ENCODE results near the gene PC.
"Not testable (repeated sequence)": the region's sequence is repeated elsewhere in the genome, so short reads cannot be mapped to it uniquely, and the experiment has no call there.

PC gene, protein sequence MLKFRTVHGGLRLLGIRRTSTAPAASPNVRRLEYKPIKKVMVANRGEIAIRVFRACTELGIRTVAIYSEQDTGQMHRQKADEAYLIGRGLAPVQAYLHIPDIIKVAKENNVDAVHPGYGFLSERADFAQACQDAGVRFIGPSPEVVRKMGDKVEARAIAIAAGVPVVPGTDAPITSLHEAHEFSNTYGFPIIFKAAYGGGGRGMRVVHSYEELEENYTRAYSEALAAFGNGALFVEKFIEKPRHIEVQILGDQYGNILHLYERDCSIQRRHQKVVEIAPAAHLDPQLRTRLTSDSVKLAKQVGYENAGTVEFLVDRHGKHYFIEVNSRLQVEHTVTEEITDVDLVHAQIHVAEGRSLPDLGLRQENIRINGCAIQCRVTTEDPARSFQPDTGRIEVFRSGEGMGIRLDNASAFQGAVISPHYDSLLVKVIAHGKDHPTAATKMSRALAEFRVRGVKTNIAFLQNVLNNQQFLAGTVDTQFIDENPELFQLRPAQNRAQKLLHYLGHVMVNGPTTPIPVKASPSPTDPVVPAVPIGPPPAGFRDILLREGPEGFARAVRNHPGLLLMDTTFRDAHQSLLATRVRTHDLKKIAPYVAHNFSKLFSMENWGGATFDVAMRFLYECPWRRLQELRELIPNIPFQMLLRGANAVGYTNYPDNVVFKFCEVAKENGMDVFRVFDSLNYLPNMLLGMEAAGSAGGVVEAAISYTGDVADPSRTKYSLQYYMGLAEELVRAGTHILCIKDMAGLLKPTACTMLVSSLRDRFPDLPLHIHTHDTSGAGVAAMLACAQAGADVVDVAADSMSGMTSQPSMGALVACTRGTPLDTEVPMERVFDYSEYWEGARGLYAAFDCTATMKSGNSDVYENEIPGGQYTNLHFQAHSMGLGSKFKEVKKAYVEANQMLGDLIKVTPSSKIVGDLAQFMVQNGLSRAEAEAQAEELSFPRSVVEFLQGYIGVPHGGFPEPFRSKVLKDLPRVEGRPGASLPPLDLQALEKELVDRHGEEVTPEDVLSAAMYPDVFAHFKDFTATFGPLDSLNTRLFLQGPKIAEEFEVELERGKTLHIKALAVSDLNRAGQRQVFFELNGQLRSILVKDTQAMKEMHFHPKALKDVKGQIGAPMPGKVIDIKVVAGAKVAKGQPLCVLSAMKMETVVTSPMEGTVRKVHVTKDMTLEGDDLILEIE

DNA sequence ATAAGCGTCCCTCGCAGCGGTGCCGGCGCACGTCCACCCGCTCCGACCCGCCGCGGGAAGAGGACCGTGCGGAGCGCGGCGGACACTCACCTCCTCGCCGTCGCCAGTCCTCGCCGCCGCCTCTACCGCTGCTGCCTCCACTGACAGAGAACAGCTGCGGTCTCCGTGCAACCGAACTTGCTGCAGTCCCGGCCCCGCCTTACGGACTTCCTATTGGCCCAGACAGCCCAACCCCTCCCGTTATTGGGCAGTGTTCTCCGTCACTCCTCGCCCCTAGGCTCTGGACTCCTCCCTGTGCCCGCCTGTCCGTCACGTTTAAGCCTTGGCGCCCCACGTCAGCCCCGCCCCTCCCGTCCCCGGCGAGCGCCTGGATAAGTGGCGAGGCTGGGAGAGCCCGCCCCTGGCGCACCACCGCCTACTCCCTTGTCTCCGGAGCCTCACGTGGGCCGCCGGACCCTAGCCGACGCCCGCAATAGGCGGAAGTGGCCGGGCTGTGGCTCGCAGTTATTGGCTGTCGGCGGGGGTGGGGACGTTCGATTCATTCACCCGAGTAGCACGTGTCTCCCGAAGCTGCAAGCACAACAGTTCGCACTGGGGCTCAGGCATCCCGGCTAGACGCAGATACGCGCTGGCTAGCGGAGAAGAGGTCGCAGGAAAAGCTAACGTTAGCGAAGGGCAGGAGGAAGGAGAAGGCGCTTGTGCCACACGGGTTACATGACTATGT is at the start of gene PC:
Gene PC, minus strand, starts transcription at position 152 of the 724 bp plus-strand sequence. CDS start 86,224 bp downstream, outside the sequence.
- peak within 1 kb of the TSS; percentile 67 to 77 for H3K27ac ChIP-seq (ENCODE audit: low read depth in 2 of 2, low read length in 2 of 2)
- peak within 1 kb of the TSS; percentile 76 to 78 for H3K4me3 ChIP-seq (ENCODE audit: low read length in 2 of 2)
- H3K9ac ChIP-seq (ENCODE audit: low read depth in 1 of 2, low read length in 2 of 2), result peak within 1 kb of the TSS; percentile 52 to 70
- H3K9me3 ChIP-seq (ENCODE audit: control insufficient read depth in 2 of 2, low read length in 2 of 2), result no peaks in the 10 kb centered on the region
- H3K36me3 ChIP-seq (ENCODE audit: control insufficient read depth in 2 of 2, insufficient read depth in 2 of 2, low read length in 2 of 2), result no peaks in the 10 kb centered on the region
- peaks cover 11 to 15% of the 10 kb centered on the region in 2 donors for H3K4me1 ChIP-seq (ENCODE audit: control insufficient read depth in 2 of 2, insufficient read depth in 2 of 2, low read length in 2 of 2)
- no peaks in the 10 kb centered on the region for H3K27me3 ChIP-seq (ENCODE audit: control insufficient read depth in 2 of 2, insufficient read depth in 2 of 2, low read length in 2 of 2)

DNA sequence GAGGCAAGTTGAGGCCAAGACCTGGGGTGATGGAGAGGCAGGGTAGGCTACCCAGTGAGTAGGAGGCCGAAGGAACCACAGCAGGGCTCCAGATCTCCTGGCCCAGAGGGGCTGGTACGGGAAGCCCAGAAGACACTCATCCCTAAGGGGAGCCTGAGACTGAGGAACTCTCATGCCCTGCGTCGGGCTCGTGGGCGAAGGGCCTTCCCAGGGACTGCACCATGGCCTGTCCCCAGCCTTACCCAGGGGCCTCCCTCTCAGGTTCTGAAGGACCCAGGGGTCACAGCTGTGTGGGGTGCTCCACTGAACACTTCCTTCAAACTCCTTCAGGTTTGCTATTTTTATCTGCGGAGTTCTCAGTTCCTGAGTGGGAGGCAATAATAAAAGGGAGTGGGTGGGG is 48.9 kb upstream of the PC start:
- H3K4me1 ChIP-seq (ENCODE audit: control insufficient read depth in 2 of 2, insufficient read depth in 2 of 2, low read length in 2 of 2), result no peaks in the 10 kb centered on the region
- no peaks in the 10 kb centered on the region for H3K27me3 ChIP-seq (ENCODE audit: control insufficient read depth in 2 of 2, insufficient read depth in 2 of 2, low read length in 2 of 2)
- H3K27ac ChIP-seq (ENCODE audit: low read depth in 2 of 2, low read length in 2 of 2), result no peak overlapping the region
- no peak overlapping the region for H3K9ac ChIP-seq (ENCODE audit: low read depth in 1 of 2, low read length in 2 of 2)
- H3K36me3 ChIP-seq (ENCODE audit: control insufficient read depth in 2 of 2, insufficient read depth in 2 of 2, low read length in 2 of 2), result no peaks in the 10 kb centered on the region
- no peak overlapping the region for H3K4me3 ChIP-seq (ENCODE audit: low read length in 2 of 2)
- no peaks in the 10 kb centered on the region for H3K9me3 ChIP-seq (ENCODE audit: control insufficient read depth in 2 of 2, low read length in 2 of 2)

DNA sequence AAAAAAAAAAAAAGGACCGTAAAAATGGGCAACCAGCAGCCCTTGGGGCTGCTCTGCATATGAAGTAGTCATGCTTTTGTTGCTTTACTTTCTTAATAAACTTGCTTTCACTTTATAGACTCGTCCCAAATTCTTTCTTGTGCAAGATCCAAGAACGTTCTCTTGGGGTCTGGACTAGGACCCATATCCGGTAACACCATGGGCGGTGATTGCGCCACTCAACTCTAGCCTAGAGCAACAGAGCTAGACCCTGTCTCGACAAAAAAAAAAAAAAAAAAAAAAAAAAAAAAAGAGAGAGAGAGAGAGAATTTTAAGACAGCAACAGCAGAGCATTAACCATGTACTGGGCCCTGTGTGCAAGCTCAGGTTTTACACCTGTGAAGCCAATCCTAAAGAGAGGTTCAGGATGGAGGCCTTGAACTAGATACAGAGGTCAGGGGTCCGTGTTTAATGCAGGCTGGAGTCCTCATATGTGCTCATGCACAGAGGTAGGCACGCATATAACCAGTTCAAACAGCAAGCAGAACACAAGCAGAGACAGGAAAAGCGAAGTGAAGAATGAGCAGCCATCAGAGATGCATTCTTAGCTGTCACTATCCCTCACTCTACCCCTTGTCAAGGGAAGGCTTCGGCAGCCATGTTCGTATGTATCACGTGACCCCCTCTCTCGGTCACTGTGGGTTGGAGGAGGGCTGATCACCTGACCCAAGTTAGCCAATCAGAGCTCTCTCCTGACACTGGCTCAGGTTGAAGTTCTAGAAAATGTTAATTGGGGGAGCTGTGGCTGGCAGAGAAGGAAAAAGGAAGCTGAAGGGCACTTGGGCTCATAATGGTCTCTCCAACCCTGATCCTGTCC is 48.1 kb upstream of the PC start:
- no peak overlapping the region for H3K9ac ChIP-seq (ENCODE audit: low read depth in 1 of 2, low read length in 2 of 2)
- no peak overlapping the region for H3K4me3 ChIP-seq (ENCODE audit: low read length in 2 of 2)
- no peaks in the 10 kb centered on the region for H3K9me3 ChIP-seq (ENCODE audit: control insufficient read depth in 2 of 2, low read length in 2 of 2)
- no peaks in the 10 kb centered on the region for H3K4me1 ChIP-seq (ENCODE audit: control insufficient read depth in 2 of 2, insufficient read depth in 2 of 2, low read length in 2 of 2)
- no peaks in the 10 kb centered on the region for H3K27me3 ChIP-seq (ENCODE audit: control insufficient read depth in 2 of 2, insufficient read depth in 2 of 2, low read length in 2 of 2)
- H3K36me3 ChIP-seq (ENCODE audit: control insufficient read depth in 2 of 2, insufficient read depth in 2 of 2, low read length in 2 of 2), result no peaks in the 10 kb centered on the region
- no peak overlapping the region for H3K27ac ChIP-seq (ENCODE audit: low read depth in 2 of 2, low read length in 2 of 2)

DNA sequence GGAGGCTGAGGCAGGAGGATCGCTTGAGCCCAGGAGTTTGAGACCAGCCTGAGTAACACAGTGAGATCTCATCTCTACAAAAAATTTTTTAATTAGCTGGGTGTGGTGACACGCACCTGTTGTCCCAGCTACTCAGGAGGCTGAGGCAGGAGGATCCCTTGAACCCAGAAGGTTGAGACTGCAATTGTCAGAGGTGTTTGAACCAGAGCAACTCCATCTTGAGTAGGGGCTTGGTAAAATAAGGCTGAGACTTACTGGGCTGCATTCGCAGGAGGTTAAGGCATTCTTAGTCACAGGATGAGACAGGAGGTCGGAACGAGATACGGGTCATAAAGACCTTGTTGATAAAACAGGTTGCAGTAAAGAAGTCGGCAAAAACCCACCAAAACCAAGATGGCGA is 47.0 kb upstream of the PC start:
- H3K36me3 ChIP-seq (ENCODE audit: control insufficient read depth in 2 of 2, insufficient read depth in 2 of 2, low read length in 2 of 2); H3K9me3 ChIP-seq (ENCODE audit: control insufficient read depth in 2 of 2, low read length in 2 of 2); H3K27me3 ChIP-seq (ENCODE audit: control insufficient read depth in 2 of 2, insufficient read depth in 2 of 2, low read length in 2 of 2); H3K4me1 ChIP-seq (ENCODE audit: control insufficient read depth in 2 of 2, insufficient read depth in 2 of 2, low read length in 2 of 2); H3K4me3 ChIP-seq (ENCODE audit: low read length in 2 of 2); H3K27ac ChIP-seq (ENCODE audit: low read depth in 2 of 2, low read length in 2 of 2); H3K9ac ChIP-seq (ENCODE audit: low read depth in 1 of 2, low read length in 2 of 2): not testable (repeated sequence)

DNA sequence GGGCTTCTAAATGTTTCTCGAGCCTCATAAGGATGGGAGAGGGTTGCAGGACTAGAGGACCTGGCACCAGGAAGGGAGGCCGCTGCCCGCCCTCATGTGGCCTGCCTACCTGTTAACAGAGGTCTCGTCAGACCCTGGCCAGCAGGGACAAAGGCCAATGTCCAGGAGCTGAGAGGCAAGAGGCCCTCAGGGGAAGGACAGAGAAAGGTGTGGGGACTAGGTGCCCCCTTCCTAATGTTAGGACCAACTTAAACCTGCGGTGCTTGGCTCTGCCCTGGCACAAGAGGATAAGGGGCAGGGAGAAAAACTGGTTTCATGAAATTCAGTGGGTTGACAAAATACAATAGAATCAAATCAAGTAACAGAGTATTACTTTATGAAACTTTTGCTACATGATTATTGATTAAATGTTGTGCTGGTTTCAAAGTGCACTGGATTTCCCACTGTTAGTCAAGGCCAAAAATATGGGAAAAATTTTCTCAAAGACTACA is 44.8 kb upstream of the PC start:
- Histone ChIP-seq H3K27ac (ENCODE audit: low read depth in 2 of 2, low read length in 2 of 2) (no peak overlapping the region), H3K36me3 (ENCODE audit: control insufficient read depth in 2 of 2, insufficient read depth in 2 of 2, low read length in 2 of 2) (no peaks in the 10 kb centered on the region), H3K4me1 (ENCODE audit: control insufficient read depth in 2 of 2, insufficient read depth in 2 of 2, low read length in 2 of 2) (no peaks in the 10 kb centered on the region), H3K9me3 (ENCODE audit: control insufficient read depth in 2 of 2, low read length in 2 of 2) (no peaks in the 10 kb centered on the region), H3K4me3 (ENCODE audit: low read length in 2 of 2) (no peak overlapping the region), H3K9ac (ENCODE audit: low read depth in 1 of 2, low read length in 2 of 2) (no peak overlapping the region), H3K27me3 (ENCODE audit: control insufficient read depth in 2 of 2, insufficient read depth in 2 of 2, low read length in 2 of 2) (no peaks in the 10 kb centered on the region)

DNA sequence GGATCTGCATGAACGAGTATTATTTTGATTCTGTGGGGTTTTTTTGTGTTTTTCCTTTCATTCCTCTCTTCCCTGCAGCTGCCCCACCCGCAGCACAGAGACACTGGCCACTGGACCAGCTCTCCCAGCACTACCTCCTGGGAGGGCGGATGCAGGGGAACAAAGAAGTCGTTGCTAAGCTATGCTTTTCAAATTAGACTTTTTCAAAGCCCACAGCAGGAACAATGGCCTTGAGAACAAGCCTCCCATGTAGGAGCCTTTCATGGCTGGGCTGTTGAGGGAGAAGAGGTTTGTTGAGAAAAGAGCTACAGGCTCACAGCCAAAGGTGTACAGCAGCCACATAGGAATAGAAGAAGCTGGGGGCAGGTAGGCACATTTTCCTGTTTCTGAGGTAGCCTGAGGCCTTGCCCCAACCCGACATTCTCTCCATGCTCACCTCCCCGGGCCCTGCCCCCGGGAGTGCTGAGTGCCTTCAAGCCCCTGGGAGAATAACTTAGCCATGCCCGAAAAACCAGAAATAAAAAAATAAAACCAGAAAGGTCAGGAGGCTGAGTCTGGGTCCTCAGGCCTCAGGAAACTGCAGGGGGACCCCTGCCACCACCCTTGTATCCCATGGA is 44.2 kb upstream of the PC start:
- Histone ChIP-seq H3K9me3 (ENCODE audit: control insufficient read depth in 2 of 2, low read length in 2 of 2) (no peaks in the 10 kb centered on the region), H3K4me3 (ENCODE audit: low read length in 2 of 2) (no peak overlapping the region), H3K9ac (ENCODE audit: low read depth in 1 of 2, low read length in 2 of 2) (no peak overlapping the region), H3K4me1 (ENCODE audit: control insufficient read depth in 2 of 2, insufficient read depth in 2 of 2, low read length in 2 of 2) (no peaks in the 10 kb centered on the region), H3K27ac (ENCODE audit: low read depth in 2 of 2, low read length in 2 of 2) (no peak overlapping the region), H3K36me3 (ENCODE audit: control insufficient read depth in 2 of 2, insufficient read depth in 2 of 2, low read length in 2 of 2) (no peaks in the 10 kb centered on the region), H3K27me3 (ENCODE audit: control insufficient read depth in 2 of 2, insufficient read depth in 2 of 2, low read length in 2 of 2) (no peaks in the 10 kb centered on the region)

DNA sequence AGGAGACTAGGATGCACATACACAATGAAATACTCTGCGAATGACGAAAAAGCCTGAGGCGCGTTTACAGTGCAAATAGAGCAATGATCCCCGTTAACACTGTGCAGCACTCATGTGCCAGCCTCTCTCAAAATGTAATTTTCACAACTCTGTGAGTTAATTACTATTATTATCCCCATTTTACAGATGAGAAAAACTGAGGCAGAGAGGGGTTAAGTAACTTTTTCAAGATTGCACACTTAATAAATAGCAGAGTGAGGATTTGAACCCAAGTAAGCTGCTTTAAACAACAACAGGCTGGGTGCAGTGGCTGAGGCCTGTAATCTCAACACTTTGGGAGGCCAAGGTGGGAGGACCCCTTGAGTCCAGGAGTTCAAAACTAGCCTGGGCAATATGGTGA is 43.1 kb upstream of the PC start:
- Histone ChIP-seq H3K9me3 (ENCODE audit: control insufficient read depth in 2 of 2, low read length in 2 of 2) (no peaks in the 10 kb centered on the region), H3K36me3 (ENCODE audit: control insufficient read depth in 2 of 2, insufficient read depth in 2 of 2, low read length in 2 of 2) (no peaks in the 10 kb centered on the region), H3K9ac (ENCODE audit: low read depth in 1 of 2, low read length in 2 of 2) (no peak overlapping the region), H3K27me3 (ENCODE audit: control insufficient read depth in 2 of 2, insufficient read depth in 2 of 2, low read length in 2 of 2) (no peaks in the 10 kb centered on the region), H3K4me1 (ENCODE audit: control insufficient read depth in 2 of 2, insufficient read depth in 2 of 2, low read length in 2 of 2) (no peaks in the 10 kb centered on the region), H3K4me3 (ENCODE audit: low read length in 2 of 2) (no peak overlapping the region), H3K27ac (ENCODE audit: low read depth in 2 of 2, low read length in 2 of 2) (no peak overlapping the region)

DNA sequence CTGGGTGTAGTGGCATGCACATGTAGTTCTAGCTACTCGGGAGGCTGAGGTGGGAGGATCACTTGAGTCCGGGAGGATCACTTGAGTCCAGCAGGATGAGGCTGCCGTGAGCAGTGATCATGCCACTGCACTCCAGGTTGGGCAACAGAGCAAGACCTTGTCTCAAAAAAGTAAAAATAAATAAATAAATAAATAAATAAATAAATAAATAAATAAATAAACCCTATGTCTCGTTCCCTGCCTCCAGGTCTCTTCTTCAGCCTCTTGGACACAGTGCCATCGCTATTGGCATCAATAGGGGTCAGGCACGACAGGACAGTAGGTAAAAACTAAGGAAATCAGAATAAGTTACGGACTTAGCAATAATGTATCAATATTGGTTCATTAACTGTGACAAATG is 41.4 kb upstream of the PC start:
- Histone ChIP-seq H3K9ac (ENCODE audit: low read depth in 1 of 2, low read length in 2 of 2) (no peak overlapping the region), H3K27me3 (ENCODE audit: control insufficient read depth in 2 of 2, insufficient read depth in 2 of 2, low read length in 2 of 2) (no peaks in the 10 kb centered on the region), H3K36me3 (ENCODE audit: control insufficient read depth in 2 of 2, insufficient read depth in 2 of 2, low read length in 2 of 2) (no peaks in the 10 kb centered on the region), H3K4me1 (ENCODE audit: control insufficient read depth in 2 of 2, insufficient read depth in 2 of 2, low read length in 2 of 2) (no peaks in the 10 kb centered on the region), H3K9me3 (ENCODE audit: control insufficient read depth in 2 of 2, low read length in 2 of 2) (no peaks in the 10 kb centered on the region), H3K27ac (ENCODE audit: low read depth in 2 of 2, low read length in 2 of 2) (no peak overlapping the region), H3K4me3 (ENCODE audit: low read length in 2 of 2) (no peak overlapping the region)
